ENCODE measurements around the gene COMT. TPM values are rescaled to one million over a fixed set of nuclear protein-coding genes. Genes with fewer than 3 reads are reported as not detected.

The COMT gene
- 30.8 to 38.0 TPM (median 36.1 TPM) in 3 replicates for total RNA-seq (2021)
- Bru-seq, nascent RNA, result percentile 56 among the genes with signal in this experiment
- long read RNA-seq, experiment 1, transcript COMT-209 (4 exons, 1,035 nt), result major isoform, 48 of 91 reads
- long read RNA-seq, experiment 1, transcript COMT-202 (6 exons, 2,437 nt), result minor isoform, 31 of 91 reads
- long read RNA-seq, experiment 1, partial matches to known transcripts, result 6 of 91 reads
- long read RNA-seq, experiment 1, other reads (novel, unspliced or antisense), result 3 of 91 reads
- long read RNA-seq, experiment 2, transcript COMT-202 (6 exons, 2,437 nt), result minor isoform, 13 of 54 reads
- long read RNA-seq, experiment 2, transcript COMT-209 (4 exons, 1,035 nt), result major isoform, 17 of 54 reads
- long read RNA-seq, experiment 2, partial matches to known transcripts, result 15 of 54 reads
- long read RNA-seq, experiment 2, other reads (novel, unspliced or antisense), result 9 of 54 reads
- long read RNA-seq, experiment 3, transcript COMT-209 (4 exons, 1,035 nt), result major isoform, 82 of 108 reads
- long read RNA-seq, experiment 3, transcript COMT-202 (6 exons, 2,437 nt), result minor isoform, 22 of 108 reads
- long read RNA-seq, experiment 3, partial matches to known transcripts, result 0 of 108 reads
- long read RNA-seq, experiment 3, other reads (novel, unspliced or antisense), result 4 of 108 reads

- H3K27me3 Mint-ChIP-seq (ENCODE audit: low read depth), result peaks cover 3% of the 10 kb centered on the region
- peaks cover 16% of the 10 kb centered on the region for H3K36me3 Mint-ChIP-seq
- TF ChIP-seq GABPB1 (CRISPR knock-in tag; IDR thresholded peaks at IDR 0.05) (peak; percentile 64; the same call in 1 of the 2 replicates), MAX (CRISPR knock-in tag; IDR thresholded peaks at IDR 0.05) (no peak), ZNF219 (CRISPR knock-in tag; IDR thresholded peaks at IDR 0.05; ENCODE audit: borderline replicate concordance) (no peak), TEAD1 (CRISPR knock-in tag; IDR thresholded peaks at IDR 0.05) (no peak), SP1 (CRISPR knock-in tag; conservative IDR thresholded peaks at IDR 0.05) (no peak)
- peaks cover 22% of the 10 kb centered on the region for H3K4me1 Mint-ChIP-seq
- peak; percentile 61 for DNase-seq (ENCODE audit: low spot score)
- peaks cover 9% of the 10 kb centered on the region for H3K9me3 Mint-ChIP-seq
- ChIA-PET POLR2A (no interaction called here), CTCF (interaction anchor here (0.8 to 3.7 kb wide), 4 partner anchors 12 to 211 kb away, joined by 4 to 21 read pairs (median 5); no protein-coding TSS in a partner anchor)
- peak within 1 kb of the TSS; percentile 91 for H3K27ac Mint-ChIP-seq
- peak; percentile 82 for ATAC-seq
- peak within 1 kb of the TSS; percentile 78 for H3K4me3 Mint-ChIP-seq
These were observed at the start of gene COMT, which contains the start of gene TXNRD2 for GRCh38 chr22:19941365-19942082. Gene COMT (plus strand): TSS chr22:19941772. CDS start chr22:19962527, 20,755 bp downstream. Gene TXNRD2 (minus strand): TSS chr22:19941818. CDS start chr22:19941803, 15 bp downstream.

GRCh38 chr22:19892257-19892879 is 49.2 kb upstream of the COMT start:
- DNase-seq (ENCODE audit: low spot score), result no peak
- ChIA-PET POLR2A (no interaction called here), CTCF (interaction anchor here (0.7 to 4.3 kb wide), 5 partner anchors 11 to 168 kb away, joined by 3 to 25 read pairs (median 5); partner anchors contain the start of gene GP1BB)
- Mint-ChIP-seq H3K9me3 (no peaks in the 10 kb centered on the region), H3K27me3 (ENCODE audit: low read depth) (no peaks in the 10 kb centered on the region; the same call in 1 of the 2 replicates), H3K27ac (peak overlapping the region; percentile 74; the same call in 1 of the 2 replicates), H3K4me1 (peaks cover 29% of the 10 kb centered on the region), H3K36me3 (no peaks in the 10 kb centered on the region), H3K4me3 (no peak overlapping the region)
- peak; percentile 16; the same call in 1 of the 2 replicates for ATAC-seq
- TF ChIP-seq RELA (CRISPR knock-in tag; IDR thresholded peaks at IDR 0.05; ENCODE audit: borderline replicate concordance) (no peak), NFYB (CRISPR knock-in tag; conservative IDR thresholded peaks at IDR 0.05; ENCODE audit: low read depth) (no peak), ZNF317 (CRISPR knock-in tag; IDR thresholded peaks at IDR 0.05; ENCODE audit: borderline replicate concordance, low read depth) (no peak), MYBL2 (CRISPR knock-in tag; IDR thresholded peaks at IDR 0.05) (0 out of 2 replicates have a peak, but pooled peaks have one; percentile 17), CDX4 (CRISPR knock-in tag; IDR thresholded peaks at IDR 0.05; ENCODE audit: borderline replicate concordance) (no peak), ZNF232 (CRISPR knock-in tag; IDR thresholded peaks at IDR 0.05) (no peak), GABPB1 (CRISPR knock-in tag; IDR thresholded peaks at IDR 0.05) (peak; percentile 78), NR2C2 (CRISPR knock-in tag; IDR thresholded peaks at IDR 0.05) (no peak), ESRRA (CRISPR knock-in tag; IDR thresholded peaks at IDR 0.05; ENCODE audit: borderline replicate concordance) (peak; percentile 45; the same call in 1 of the 2 replicates), MAX (CRISPR knock-in tag; IDR thresholded peaks at IDR 0.05) (no peak)

- no peaks in the 10 kb centered on the region; the same call in 1 of the 2 replicates for H3K27me3 Mint-ChIP-seq (ENCODE audit: low read depth)
- TF ChIP-seq ZNF423 (CRISPR knock-in tag; IDR thresholded peaks at IDR 0.05), result no peak
- no peak for TF ChIP-seq ZNF671 (CRISPR knock-in tag; IDR thresholded peaks at IDR 0.05)
- TF ChIP-seq OVOL2 (CRISPR knock-in tag; IDR thresholded peaks at IDR 0.05; ENCODE audit: borderline replicate concordance), result no peak
- no peak for TF ChIP-seq CDX4 (CRISPR knock-in tag; IDR thresholded peaks at IDR 0.05; ENCODE audit: borderline replicate concordance)
- TF ChIP-seq ZNF396 (CRISPR knock-in tag; IDR thresholded peaks at IDR 0.05; ENCODE audit: borderline replicate concordance), result no peak
- TF ChIP-seq ZBTB21 (CRISPR knock-in tag; IDR thresholded peaks at IDR 0.05; ENCODE audit: borderline replicate concordance), result no peak
- TF ChIP-seq HMGA2 (CRISPR knock-in tag; IDR thresholded peaks at IDR 0.05), result no peak
- no peak for TF ChIP-seq NFYB (CRISPR knock-in tag; conservative IDR thresholded peaks at IDR 0.05; ENCODE audit: low read depth)
- TF ChIP-seq KAT7 (CRISPR knock-in tag; IDR thresholded peaks at IDR 0.05; ENCODE audit: borderline replicate concordance), result no peak
- TF ChIP-seq CBFB (CRISPR knock-in tag; IDR thresholded peaks at IDR 0.05; ENCODE audit: low read depth), result no peak
- no peak for TF ChIP-seq MXD4 (CRISPR knock-in tag; IDR thresholded peaks at IDR 0.05; ENCODE audit: borderline replicate concordance)
- no peak for TF ChIP-seq NFATC4 (CRISPR knock-in tag; IDR thresholded peaks at IDR 0.05)
- no peak for TF ChIP-seq ATF2 (CRISPR knock-in tag; IDR thresholded peaks at IDR 0.05; ENCODE audit: borderline replicate concordance, low read depth)
- TF ChIP-seq FOXP1 (CRISPR knock-in tag; IDR thresholded peaks at IDR 0.05; ENCODE audit: borderline replicate concordance), result no peak
- H3K27ac Mint-ChIP-seq, result peak overlapping the region; percentile 45; the same call in 1 of the 2 replicates
- H3K9me3 Mint-ChIP-seq, result no peaks in the 10 kb centered on the region
- peaks cover 29% of the 10 kb centered on the region for H3K4me1 Mint-ChIP-seq
- ChIA-PET POLR2A (no interaction called here), CTCF (interaction anchor here (1.7 to 4.3 kb wide), 2 partner anchors 17 to 163 kb away, joined by 8 to 25 read pairs; no protein-coding TSS in a partner anchor)
- no peaks in the 10 kb centered on the region for H3K36me3 Mint-ChIP-seq
- ATAC-seq (no peak), DNase-seq (ENCODE audit: low spot score) (no peak)
- no peak overlapping the region for H3K4me3 Mint-ChIP-seq
These were observed 48.6 kb upstream of the COMT start for GRCh38 chr22:19892925-19893324.

All from WTC11 (cell line).